ENCODE results near the gene IER5.

The IER5 gene

DNA sequence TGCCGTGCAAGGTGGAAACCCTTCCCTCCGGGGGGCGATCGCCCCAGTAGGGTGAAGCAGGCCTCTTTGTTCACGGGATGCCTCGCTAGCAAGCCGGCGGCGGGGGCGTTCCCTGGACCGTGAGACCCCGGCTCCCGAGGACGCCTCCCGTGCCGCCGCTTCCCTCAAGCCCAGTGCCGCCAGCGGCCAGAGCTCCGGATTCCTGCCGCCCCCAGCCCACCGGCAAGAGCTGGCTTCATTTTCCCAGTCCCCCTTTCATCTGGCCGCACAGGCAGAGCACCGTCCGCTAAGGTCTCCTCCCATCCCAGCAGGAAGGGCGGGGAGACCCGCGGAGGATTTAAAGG lies 16.3 kb downstream of the IER5 start:
- TF ChIP-seq, protein P1, sequence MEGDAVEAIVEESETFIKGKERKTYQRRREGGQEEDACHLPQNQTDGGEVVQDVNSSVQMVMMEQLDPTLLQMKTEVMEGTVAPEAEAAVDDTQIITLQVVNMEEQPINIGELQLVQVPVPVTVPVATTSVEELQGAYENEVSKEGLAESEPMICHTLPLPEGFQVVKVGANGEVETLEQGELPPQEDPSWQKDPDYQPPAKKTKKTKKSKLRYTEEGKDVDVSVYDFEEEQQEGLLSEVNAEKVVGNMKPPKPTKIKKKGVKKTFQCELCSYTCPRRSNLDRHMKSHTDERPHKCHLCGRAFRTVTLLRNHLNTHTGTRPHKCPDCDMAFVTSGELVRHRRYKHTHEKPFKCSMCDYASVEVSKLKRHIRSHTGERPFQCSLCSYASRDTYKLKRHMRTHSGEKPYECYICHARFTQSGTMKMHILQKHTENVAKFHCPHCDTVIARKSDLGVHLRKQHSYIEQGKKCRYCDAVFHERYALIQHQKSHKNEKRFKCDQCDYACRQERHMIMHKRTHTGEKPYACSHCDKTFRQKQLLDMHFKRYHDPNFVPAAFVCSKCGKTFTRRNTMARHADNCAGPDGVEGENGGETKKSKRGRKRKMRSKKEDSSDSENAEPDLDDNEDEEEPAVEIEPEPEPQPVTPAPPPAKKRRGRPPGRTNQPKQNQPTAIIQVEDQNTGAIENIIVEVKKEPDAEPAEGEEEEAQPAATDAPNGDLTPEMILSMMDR (IDR thresholded peaks at IDR 0.05), result no peak
- Histone ChIP-seq H3K36me3 (no peaks in the 10 kb centered on the region), H3K27me3 (peaks cover 85% of the 10 kb centered on the region), H3K9me3 (no peaks in the 10 kb centered on the region), H3K27ac (peak overlapping the region; percentile 75), H3K4me3 (ENCODE audit: low read depth in 1 of 2, low read length in 1 of 2) (peak overlapping the region; percentile 73 to 91), H3K4me1 (ENCODE audit: control insufficient read depth in 1 of 2, insufficient read depth in 1 of 2, low read depth in 1 of 2, low read length in 1 of 2) (peaks cover 11 to 15% of the 10 kb centered on the region in 2 experiments)

DNA sequence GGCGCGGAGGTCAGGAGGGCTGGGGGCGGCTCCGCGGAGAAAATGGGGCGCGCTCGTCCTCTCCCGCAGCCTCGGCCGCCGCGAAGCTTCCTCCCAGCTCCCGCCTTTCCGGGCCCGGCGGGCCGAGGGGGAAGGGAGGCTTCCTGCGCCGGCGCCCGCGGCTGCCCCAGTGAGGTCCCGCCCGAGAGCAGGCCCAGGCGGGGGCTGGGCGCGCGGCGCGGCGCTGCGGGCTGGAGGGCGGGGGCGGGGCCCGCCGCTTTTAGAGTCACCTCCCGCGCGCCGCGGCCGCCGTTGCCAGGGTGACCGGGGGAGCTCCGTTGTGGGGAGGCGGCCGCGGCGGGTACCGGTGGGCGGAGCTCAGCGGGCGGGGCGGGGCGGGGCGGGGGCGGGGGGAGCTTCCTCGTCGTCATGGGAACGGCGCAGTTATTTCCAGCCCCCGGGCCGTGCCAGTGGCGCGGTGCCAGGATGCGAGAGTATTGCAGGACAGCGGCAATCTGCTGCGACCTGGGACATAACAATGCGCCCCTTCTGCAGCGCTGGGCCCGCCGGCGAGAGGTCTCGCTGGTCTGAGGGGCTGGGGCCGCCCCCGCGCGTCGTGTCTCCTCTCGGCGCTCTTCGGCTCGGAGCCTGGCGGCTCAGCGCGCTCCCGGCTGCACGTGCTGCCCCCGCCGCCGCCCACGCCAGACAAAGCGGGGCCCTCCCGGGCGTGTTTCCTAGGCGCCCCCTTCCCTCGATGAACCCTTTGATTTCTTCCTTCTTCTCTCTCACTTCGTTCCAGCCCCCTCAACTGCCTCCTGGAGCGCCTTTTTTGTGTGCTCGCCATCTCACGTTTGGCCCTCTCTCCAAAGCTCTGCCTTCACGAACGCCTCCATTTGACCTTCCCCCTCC lies 16.9 kb downstream of the IER5 start:
- Histone ChIP-seq H3K36me3 (no peaks in the 10 kb centered on the region), H3K9me3 (no peaks in the 10 kb centered on the region), H3K27me3 (peaks cover 82% of the 10 kb centered on the region), H3K4me3 (ENCODE audit: low read depth in 1 of 2, low read length in 1 of 2) (peak overlapping the region; percentile 73 to 91), H3K27ac (peak overlapping the region; percentile 75), H3K4me1 (ENCODE audit: control insufficient read depth in 1 of 2, insufficient read depth in 1 of 2, low read depth in 1 of 2, low read length in 1 of 2) (peaks cover 11 to 15% of the 10 kb centered on the region in 2 experiments)
- TF ChIP-seq, protein P1 (IDR thresholded peaks at IDR 0.05), result peak; percentile 22

DNA sequence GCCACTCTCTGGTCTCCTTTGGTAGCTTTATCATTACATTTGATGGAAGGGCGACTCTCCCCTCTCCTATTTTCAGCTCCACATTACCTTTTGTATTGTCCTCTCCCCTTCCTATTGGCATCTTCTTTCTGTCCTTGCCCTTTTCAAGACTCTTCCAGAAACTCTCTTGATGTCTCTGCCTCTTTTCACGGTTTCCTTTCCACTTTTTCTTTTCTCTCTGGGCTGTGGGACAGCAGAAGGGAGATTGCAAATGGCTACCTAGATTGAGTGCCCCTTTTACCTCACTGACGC lies 17.5 kb downstream of the IER5 start:
- TF ChIP-seq, protein P1 (IDR thresholded peaks at IDR 0.05), result no peak
- peaks cover 80% of the 10 kb centered on the region for H3K27me3 ChIP-seq
- no peaks in the 10 kb centered on the region for H3K9me3 ChIP-seq
- H3K4me1 ChIP-seq (ENCODE audit: control insufficient read depth in 1 of 2, insufficient read depth in 1 of 2, low read depth in 1 of 2, low read length in 1 of 2), result peaks cover 11 to 15% of the 10 kb centered on the region in 2 experiments
- peak overlapping the region in 1 of 2 experiments; percentile 72 for H3K4me3 ChIP-seq (ENCODE audit: low read depth in 1 of 2, low read length in 1 of 2)
- no peaks in the 10 kb centered on the region for H3K36me3 ChIP-seq
- H3K27ac ChIP-seq, result peak overlapping the region; percentile 75

DNA sequence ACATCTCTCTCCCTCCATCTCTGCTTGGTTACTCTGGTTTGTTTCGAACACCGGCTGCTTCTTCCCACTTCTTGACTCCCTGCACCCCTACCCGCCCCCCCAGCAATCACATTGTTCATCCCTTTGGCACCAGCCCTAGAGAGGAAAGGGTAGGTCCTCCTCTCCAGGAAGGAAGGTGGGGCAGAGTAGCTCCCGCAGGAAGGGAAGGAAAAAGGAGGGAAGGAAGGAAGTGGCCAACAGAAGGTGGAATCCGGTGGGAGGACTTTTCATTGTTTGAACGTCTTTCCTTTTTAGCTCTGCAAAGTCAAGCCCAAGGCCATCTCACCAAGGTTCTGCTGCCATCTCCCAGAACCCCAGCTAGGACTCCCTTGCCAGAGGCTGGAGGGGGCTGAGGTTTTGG lies 18.0 kb downstream of the IER5 start:
- H3K4me3 ChIP-seq (ENCODE audit: low read depth in 1 of 2, low read length in 1 of 2), result no peak overlapping the region
- H3K4me1 ChIP-seq (ENCODE audit: control insufficient read depth in 1 of 2, insufficient read depth in 1 of 2, low read depth in 1 of 2, low read length in 1 of 2), result peaks cover 11 to 15% of the 10 kb centered on the region in 2 experiments
- H3K9me3 ChIP-seq, result no peaks in the 10 kb centered on the region
- no peak overlapping the region for H3K27ac ChIP-seq
- H3K27me3 ChIP-seq, result peaks cover 75% of the 10 kb centered on the region
- no peaks in the 10 kb centered on the region for H3K36me3 ChIP-seq
- TF ChIP-seq, protein P1 (IDR thresholded peaks at IDR 0.05), result no peak

DNA sequence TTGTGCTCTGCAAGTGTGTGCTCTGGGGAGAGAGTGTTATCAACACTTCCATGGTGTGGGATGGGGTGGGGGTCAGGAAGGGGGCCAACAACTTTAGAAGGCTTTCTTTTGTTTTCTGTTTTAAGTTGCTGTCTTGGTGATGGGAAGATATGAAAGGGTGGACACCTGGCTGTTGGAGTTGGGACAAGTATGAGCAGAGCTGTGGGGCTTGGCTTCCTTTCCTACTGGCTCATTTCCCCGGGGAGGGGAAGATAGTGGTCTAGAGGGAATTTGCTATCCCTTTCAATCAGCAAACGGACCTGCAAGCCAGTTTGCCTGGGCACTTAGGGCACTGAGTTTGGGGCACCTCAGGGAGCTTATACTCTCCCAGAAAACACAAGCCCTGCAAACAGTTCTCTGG lies 19.2 kb downstream of the IER5 start:
- H3K4me1 ChIP-seq (ENCODE audit: control insufficient read depth in 1 of 2, insufficient read depth in 1 of 2, low read depth in 1 of 2, low read length in 1 of 2), result peaks cover 11 to 15% of the 10 kb centered on the region in 2 experiments
- peaks cover 67% of the 10 kb centered on the region for H3K27me3 ChIP-seq
- no peak overlapping the region for H3K4me3 ChIP-seq (ENCODE audit: low read depth in 1 of 2, low read length in 1 of 2)
- no peak overlapping the region for H3K27ac ChIP-seq
- no peaks in the 10 kb centered on the region for H3K9me3 ChIP-seq
- TF ChIP-seq, protein P1 (IDR thresholded peaks at IDR 0.05), result no peak
- H3K36me3 ChIP-seq, result no peaks in the 10 kb centered on the region

Data from neutrophil (primary cell).